B cell (primary cell): Measurements from ENCODE around the gene KRT79. TPM values are rescaled to one million over a fixed set of nuclear protein-coding genes. Genes with fewer than 3 reads are reported as not detected.

ENCODE experiments used
- ATAC-seq: fragments of 200-7000 bp; cut with Tn5 transposase; one replicate; pipeline ENCODE4 v1.10.0; 2021; ENCODE audit warnings: low read depth, mild to moderate bottlenecking, moderate number of reproducible peaks, moderate library complexity
- CTCF ChIA-PET: fragments of 350-600 bp; sonication (Branson Sonifier 250); formaldehyde crosslinking; loops from one replicate; lab custom pipeline; 2021; ENCODE audit warnings: antibody characterized with exemption, inconsistent platforms; lab: Charles Lee
- POLR2A ChIA-PET: fragments of 350-600 bp; sonication (Branson Sonifier 250); formaldehyde crosslinking; loops from one replicate; lab custom pipeline; 2021; ENCODE audit warnings: antibody characterized with exemption; lab: Charles Lee
- DNase-seq: peaks from one replicate; pipeline ENCODE4 v3.0.0; 2013
- H2AFZ ChIP-seq: 2 replicates; pipeline ENCODE4 v1.6.1; 2012; ENCODE audit warnings: mild to moderate bottlenecking, low read depth, low read length; ENCODE audit not compliant: insufficient read depth, poor library complexity, severe bottlenecking
- H3K27ac ChIP-seq, 2 donors: 1 replicate in 1 of 2; 2 replicates in 1 of 2; pipeline ENCODE4 v1.5.1; 2012 to 2013; ENCODE audit warnings: low read length in 2 of 2, mild to moderate bottlenecking in 2 of 2, moderate library complexity in 1 of 2
- H3K27me3 ChIP-seq, 4 experiments: fragments of 200-600 bp in 1 of 4; sonication (generic) in 1 of 4; replicated peaks in 1 of 4; 1 replicate in 2 of 4; 2 replicates in 2 of 4; pipeline versions ENCODE4 v1.6.1 to v1.7.0; 2013 to 2016; ENCODE audit warnings: low read length in 3 of 4, mild to moderate bottlenecking in 2 of 4, mixed read lengths in 1 of 4, moderate library complexity in 1 of 4; ENCODE audit not compliant: insufficient read depth in 4 of 4, control insufficient read depth in 3 of 4; ENCODE audit errors: control extremely low read depth in 1 of 4
- H3K36me3 ChIP-seq, 2 experiments: replicated peaks in 1 of 2; 1 replicate in 1 of 2; 2 replicates in 1 of 2; pipeline versions ENCODE4 v1.6.1 to v1.7.1; 2013; ENCODE audit warnings: low read length in 1 of 2; ENCODE audit not compliant: insufficient read depth in 2 of 2, control insufficient read depth in 1 of 2; ENCODE audit errors: control extremely low read depth in 1 of 2, extremely low read depth in 1 of 2
- H3K4me1 ChIP-seq, 2 donors: fragments of 200-600 bp in 1 of 2; sonication (generic) in 1 of 2; 1 replicate in 1 of 2; 2 replicates in 1 of 2; pipeline versions ENCODE4 v1.5.1 to v1.6.1; 2013 to 2017; ENCODE audit warnings: low read length in 2 of 2; ENCODE audit not compliant: control insufficient read depth in 2 of 2, insufficient read depth in 2 of 2
- H3K4me2 ChIP-seq: replicated peaks from 2 replicates; pipeline ENCODE3; 2012; ENCODE audit warnings: mild to moderate bottlenecking, low read depth, low read length; ENCODE audit not compliant: poor library complexity, severe bottlenecking
- H3K4me3 ChIP-seq, 5 experiments: fragments of 200-600 bp in 1 of 5; sonication (generic) in 1 of 5; 1 replicate in 3 of 5; 2 replicates in 2 of 5; pipeline versions ENCODE4 v1.5.1 to v1.7.0; 2011 to 2016; ENCODE audit warnings: low read length in 4 of 5, mild to moderate bottlenecking in 4 of 5, low read depth in 2 of 5, control low read depth in 1 of 5, moderate library complexity in 1 of 5; ENCODE audit not compliant: insufficient read depth in 1 of 5; ENCODE audit errors: control extremely low read depth in 1 of 5, extremely low read depth in 1 of 5
- H3K79me2 ChIP-seq: fragments of 200-600 bp; sonication (generic); one replicate; pipeline ENCODE4 v1.6.0; 2016; ENCODE audit warnings: low read length; ENCODE audit not compliant: control insufficient read depth, insufficient read depth
- H3K9ac ChIP-seq: fragments of 200-600 bp; sonication (generic); 2 replicates; pipeline ENCODE4 v1.6.1; 2017; ENCODE audit warnings: mild to moderate bottlenecking, low read length, moderate library complexity
- H3K9me3 ChIP-seq, 3 donors: one replicate each; pipeline versions ENCODE4 v1.6.1 to v1.7.1; 2013; ENCODE audit warnings: low read length in 2 of 3; ENCODE audit not compliant: control insufficient read depth in 2 of 3, insufficient read depth in 1 of 3; ENCODE audit errors: control extremely low read depth in 1 of 3
- H4K20me1 ChIP-seq: 2 replicates; pipeline ENCODE4 v1.6.0; 2012; ENCODE audit warnings: mild to moderate bottlenecking, low read length; ENCODE audit not compliant: insufficient read depth, control insufficient read depth, poor library complexity, severe bottlenecking
- H3K27ac Mint-ChIP-seq: one replicate; pipeline ENCODE4 v1.8.0; 2021; ENCODE audit warnings: mixed read lengths
- H3K27me3 Mint-ChIP-seq: one replicate; pipeline ENCODE4 v1.8.0; 2021; ENCODE audit warnings: mixed read lengths
- H3K4me1 Mint-ChIP-seq: one replicate; pipeline ENCODE4 v1.8.0; 2021; ENCODE audit warnings: mixed read lengths
- H3K4me3 Mint-ChIP-seq: one replicate; pipeline ENCODE4 v1.8.0; 2021; ENCODE audit warnings: mixed read lengths
- H3K9me3 Mint-ChIP-seq: one replicate; pipeline ENCODE4 v1.8.0; 2022; ENCODE audit warnings: mixed read lengths; ENCODE audit not compliant: insufficient read depth
- EZH2 ChIP-seq: IDR thresholded peaks from 2 replicates; pipeline ENCODE4 v1.6.1; 2012; ENCODE audit warnings: borderline replicate concordance, low read depth, mild to moderate bottlenecking, moderate library complexity, low read length; ENCODE audit not compliant: insufficient read depth, poor library complexity, severe bottlenecking
- WGBS: methylation state at CpG from one replicate; pipeline ENCODE4 v1.1.5; 2013; ENCODE audit warnings: missing lambda C conversion rate; ENCODE audit not compliant: insufficient coverage; 5-methylcytosine and 5-hydroxymethylcytosine counted together
- intact Hi-C: fragments of 100-400 bp; cut with micrococcal nuclease; formaldehyde crosslinking; loops from one replicate; pipeline ENCODE4 v1.10.0; 2022
- polyA plus RNA-seq: library from polyadenylated mRNA; depleted of rRNA; stranded (reverse); fragments of >200 nt; gene quantifications from 2 replicates; pipeline ENCODE4 v1.2.3, GENCODE V29; 2012
- total RNA-seq, 2 donors: library from RNA; stranded (reverse); fragments of 120-200 nt in 1 of 2; gene quantifications; 1 replicate in 1 of 2; 2 replicates in 1 of 2; pipeline versions ENCODE4 v1.2.3 to v1.2.4, GENCODE V29; 2013 to 2022
- TF ChIP-seq, protein P1 (sequence below): fragments of 200-600 bp; IDR thresholded peaks from one replicate; pipeline ENCODE4 v1.8.0; 2022; ENCODE audit warnings: antibody characterized with exemption, mild to moderate bottlenecking

The KRT79 gene
- total and polyA plus RNA-seq, 2 donors (not counting 1 experiment from before 2014, with no cell fraction given), result not detected

DNA sequence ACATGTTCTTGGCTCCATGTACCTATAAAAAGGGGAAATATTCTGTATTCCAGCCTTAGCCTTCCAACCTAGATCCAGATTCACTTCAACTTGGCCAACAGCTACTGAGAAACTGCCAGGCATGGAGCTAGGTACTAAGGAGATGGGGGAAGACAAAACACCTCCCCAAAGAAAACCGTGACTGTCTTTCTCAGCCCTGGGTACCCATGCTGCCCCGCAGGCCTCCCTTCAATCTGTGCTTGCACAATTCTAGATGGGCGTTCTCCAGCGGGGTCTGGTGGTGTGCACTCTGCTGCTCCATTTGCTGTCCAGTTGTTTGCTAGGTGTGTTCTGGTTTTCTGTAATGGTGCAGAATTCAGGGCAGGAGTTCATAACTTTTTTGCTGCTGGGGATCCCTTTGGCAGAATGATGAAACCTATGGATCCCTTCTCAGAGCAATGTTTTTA lies 19.4 kb downstream of the KRT79 start:
- Histone ChIP-seq H2AFZ (no peak overlapping the region), H3K27me3 (no peaks in the 10 kb centered on the region), H3K27ac (no peak overlapping the region), H3K36me3 (no peaks in the 10 kb centered on the region), H3K4me1 (no peaks in the 10 kb centered on the region), H3K4me3 (no peak overlapping the region), H3K9ac (no peak overlapping the region), H3K79me2 (no peaks in the 10 kb centered on the region), H4K20me1 (no peaks in the 10 kb centered on the region), H3K4me2 (no peak overlapping the region), H3K9me3 (no peaks in the 10 kb centered on the region)
- Mint-ChIP-seq H3K27me3 (peaks cover 20% of the 10 kb centered on the region), H3K27ac (no peak overlapping the region), H3K4me1 (no peaks in the 10 kb centered on the region), H3K4me3 (no peak overlapping the region), H3K9me3 (no peaks in the 10 kb centered on the region)
- intact Hi-C loops, result no loop called here
- POLR2A ChIA-PET, result no interaction called here
- DNase-seq, result no peak
- WGBS, result 88% methylated on average over 4 of the region's 4 CpGs
- no peak for ATAC-seq
- no peak for TF ChIP-seq EZH2
- TF ChIP-seq, protein P1, sequence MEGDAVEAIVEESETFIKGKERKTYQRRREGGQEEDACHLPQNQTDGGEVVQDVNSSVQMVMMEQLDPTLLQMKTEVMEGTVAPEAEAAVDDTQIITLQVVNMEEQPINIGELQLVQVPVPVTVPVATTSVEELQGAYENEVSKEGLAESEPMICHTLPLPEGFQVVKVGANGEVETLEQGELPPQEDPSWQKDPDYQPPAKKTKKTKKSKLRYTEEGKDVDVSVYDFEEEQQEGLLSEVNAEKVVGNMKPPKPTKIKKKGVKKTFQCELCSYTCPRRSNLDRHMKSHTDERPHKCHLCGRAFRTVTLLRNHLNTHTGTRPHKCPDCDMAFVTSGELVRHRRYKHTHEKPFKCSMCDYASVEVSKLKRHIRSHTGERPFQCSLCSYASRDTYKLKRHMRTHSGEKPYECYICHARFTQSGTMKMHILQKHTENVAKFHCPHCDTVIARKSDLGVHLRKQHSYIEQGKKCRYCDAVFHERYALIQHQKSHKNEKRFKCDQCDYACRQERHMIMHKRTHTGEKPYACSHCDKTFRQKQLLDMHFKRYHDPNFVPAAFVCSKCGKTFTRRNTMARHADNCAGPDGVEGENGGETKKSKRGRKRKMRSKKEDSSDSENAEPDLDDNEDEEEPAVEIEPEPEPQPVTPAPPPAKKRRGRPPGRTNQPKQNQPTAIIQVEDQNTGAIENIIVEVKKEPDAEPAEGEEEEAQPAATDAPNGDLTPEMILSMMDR, result no peak
- CTCF ChIA-PET, result no interaction called here

DNA sequence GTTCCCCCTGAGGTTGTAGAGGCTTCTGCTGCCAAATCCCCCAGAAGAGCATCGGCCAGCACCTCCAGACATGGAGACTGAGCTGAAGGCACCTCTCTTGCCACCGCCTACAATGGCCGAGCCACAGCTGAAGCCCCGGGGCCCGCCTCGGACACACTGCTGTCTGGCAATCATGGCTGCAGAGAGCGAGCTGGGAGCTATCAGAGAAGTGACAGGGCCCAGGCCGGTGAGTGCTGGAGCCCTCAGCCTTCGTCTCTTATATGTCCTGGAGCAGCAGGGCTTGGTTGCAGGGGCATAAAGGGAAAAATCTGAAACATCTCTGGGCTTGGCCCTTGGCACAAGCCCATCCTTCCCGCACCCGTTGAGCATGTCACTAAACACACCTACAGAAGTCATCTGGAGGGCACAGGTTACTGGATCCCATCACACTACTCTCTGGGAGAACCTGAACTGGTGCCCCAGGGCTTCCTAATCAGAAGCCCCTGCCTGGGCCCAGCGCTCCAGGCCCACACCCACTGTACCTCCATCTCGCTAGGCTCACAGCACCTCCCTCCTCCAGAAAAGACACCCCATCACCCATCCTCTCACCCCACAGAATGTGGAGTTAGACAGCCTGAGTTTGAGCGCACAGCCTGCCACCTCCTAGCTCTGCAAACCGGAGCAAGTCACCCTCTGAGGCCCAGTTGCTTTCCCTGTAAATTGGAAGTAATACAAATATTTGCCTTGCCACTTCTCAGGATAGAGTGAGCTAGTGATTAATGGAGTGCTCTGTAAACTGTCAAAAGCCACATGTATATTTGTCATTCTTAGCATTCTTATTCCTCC lies 20.0 kb downstream of the KRT79 start, which contains the start of gene KRT4:
Gene KRT4 (minus strand): TSS at position 232 of the 825 bp plus-strand sequence. CDS start 58 bp downstream, at position 174.
- Histone ChIP-seq H3K4me1 (no peaks in the 10 kb centered on the region), H2AFZ (no peak within 1 kb of the TSS), H3K79me2 (no peaks in the 10 kb centered on the region), H3K27me3 (no peaks in the 10 kb centered on the region), H3K9me3 (no peaks in the 10 kb centered on the region), H3K36me3 (no peaks in the 10 kb centered on the region), H3K4me2 (no peak within 1 kb of the TSS), H3K27ac (no peak within 1 kb of the TSS), H3K4me3 (no peak within 1 kb of the TSS), H3K9ac (no peak within 1 kb of the TSS), H4K20me1 (no peaks in the 10 kb centered on the region)
- intact Hi-C loops, result no loop called here
- POLR2A ChIA-PET, result no interaction called here
- DNase-seq (no peak), ATAC-seq (no peak)
- H3K4me1 Mint-ChIP-seq, result no peaks in the 10 kb centered on the region
- H3K9me3 Mint-ChIP-seq, result no peaks in the 10 kb centered on the region
- TF ChIP-seq, protein P1, result no peak
- no peak for TF ChIP-seq EZH2
- CTCF ChIA-PET, result no interaction called here
- 89% methylated on average over 13 of the region's 15 CpGs for WGBS
- peaks cover 24% of the 10 kb centered on the region for H3K27me3 Mint-ChIP-seq
- H3K4me3 Mint-ChIP-seq, result no peak within 1 kb of the TSS
- no peak within 1 kb of the TSS for H3K27ac Mint-ChIP-seq
